GM18873 (cell line): ENCODE results near the gene NUP43.
"Not testable (repeated sequence)": the region's sequence is repeated elsewhere in the genome, so short reads cannot be mapped to it uniquely, and the experiment has no call there.

Experiments
- ATAC-seq: cut with Tn5 transposase; IDR thresholded peaks from one replicate; pipeline ENCODE4 v1.9.1; 2021; ENCODE audit warnings: mild to moderate bottlenecking, moderate library complexity, moderate number of reproducible peaks; ENCODE audit not compliant: unreplicated experiment, low FRiP score

Gene NUP43, protein sequence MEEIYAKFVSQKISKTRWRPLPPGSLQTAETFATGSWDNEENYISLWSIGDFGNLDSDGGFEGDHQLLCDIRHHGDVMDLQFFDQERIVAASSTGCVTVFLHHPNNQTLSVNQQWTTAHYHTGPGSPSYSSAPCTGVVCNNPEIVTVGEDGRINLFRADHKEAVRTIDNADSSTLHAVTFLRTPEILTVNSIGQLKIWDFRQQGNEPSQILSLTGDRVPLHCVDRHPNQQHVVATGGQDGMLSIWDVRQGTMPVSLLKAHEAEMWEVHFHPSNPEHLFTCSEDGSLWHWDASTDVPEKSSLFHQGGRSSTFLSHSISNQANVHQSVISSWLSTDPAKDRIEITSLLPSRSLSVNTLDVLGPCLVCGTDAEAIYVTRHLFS

DNA sequence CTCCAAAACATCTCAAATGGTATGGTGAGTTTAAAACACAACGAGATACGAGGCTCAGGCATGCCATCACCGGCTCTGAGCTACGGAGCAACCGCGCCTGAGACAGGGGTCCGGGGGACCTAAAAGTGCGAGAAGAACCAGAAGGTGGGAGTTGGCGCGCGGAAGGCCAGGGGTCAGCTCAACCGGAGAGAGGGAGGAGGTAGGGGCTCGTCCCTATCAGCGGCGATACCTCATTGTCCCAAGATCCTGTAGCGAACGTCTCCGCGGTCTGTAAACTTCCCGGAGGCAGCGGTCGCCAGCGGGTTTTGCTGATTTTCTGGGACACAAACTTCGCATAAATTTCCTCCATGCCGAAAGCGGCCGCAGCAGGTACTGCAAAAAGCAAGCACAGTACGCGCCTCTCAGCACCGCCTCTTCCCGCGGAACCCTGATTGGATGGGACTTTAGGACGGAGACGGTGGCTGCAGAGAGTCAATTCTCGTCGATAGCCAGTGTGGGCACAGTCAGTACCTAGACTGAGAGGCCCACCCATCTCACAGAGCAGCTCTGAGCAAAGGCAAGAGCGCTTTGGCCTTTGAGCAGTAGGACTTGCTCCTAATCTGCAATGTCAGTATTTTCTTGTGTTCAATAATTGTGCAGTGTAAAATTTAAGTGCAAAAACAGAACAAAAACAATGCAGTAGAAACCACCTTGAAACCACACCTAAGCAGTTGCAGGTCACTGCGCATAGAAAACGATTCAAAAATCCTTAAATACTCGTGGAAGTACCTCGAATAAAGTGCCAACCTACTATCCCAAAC, at the start of gene NUP43:
TSS of gene NUP43 (minus strand) at position 383 of the 800 bp plus-strand sequence. CDS start at position 349, 34 bp downstream.
- peak; percentile 63 for ATAC-seq

DNA sequence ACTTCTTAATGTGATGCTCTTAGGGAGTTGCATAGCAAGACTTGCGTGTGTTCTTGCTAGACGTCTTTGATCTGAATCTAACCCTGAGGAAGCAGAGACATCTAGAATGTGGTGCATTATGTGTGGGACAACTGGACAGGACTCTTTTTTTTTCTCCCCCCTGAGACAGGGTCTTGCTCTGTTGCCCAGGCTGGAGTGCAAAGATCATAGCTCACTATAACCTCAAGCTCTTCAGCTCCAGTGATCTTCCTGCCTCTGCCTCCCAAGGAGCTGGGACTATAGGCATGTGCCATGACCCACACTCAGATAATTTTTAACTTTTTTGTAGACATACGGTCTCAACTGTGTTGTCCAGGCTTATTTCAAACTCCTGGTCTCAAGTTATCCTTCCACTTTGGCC, 37.2 kb upstream of the NUP43 start:
- no peak for ATAC-seq

DNA sequence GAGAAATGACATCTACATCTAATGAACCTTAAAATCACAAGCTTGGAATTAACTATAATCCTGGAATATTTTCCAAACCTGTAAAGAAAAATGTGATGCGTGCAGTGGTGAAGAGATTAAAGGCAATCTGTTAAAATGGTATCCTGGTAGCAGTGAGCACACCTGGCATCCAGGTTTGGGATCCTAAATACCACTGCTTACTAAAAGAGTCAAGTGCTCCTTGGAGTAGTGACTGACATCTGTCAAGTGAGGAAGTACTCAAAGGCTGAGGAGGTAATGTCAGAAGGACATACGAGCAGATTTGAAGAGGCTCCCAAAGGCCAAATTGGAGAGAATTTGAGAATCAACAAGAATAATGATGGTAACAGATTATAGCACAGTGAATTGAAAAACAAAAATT, 36.0 kb upstream of the NUP43 start:
- ATAC-seq = no peak

- no peak for ATAC-seq
Observed at GRCh38 chr6:149781715-149782114, 35.4 kb upstream of the NUP43 start.

DNA sequence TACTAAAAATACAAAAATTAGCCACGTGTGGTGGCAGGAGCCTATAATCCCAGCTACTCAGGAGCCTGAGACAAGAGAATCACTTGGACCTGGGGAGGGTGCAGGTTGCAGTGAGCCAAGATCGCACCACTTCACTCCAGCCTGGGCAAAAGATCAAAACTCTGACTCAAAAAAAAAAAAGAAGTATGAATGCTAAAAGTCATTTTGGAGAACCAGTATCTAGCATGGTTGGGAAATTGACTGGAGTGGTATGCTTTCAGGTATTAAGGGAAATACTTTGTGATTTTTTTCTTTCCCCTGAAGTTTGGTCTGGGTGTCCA, 33.3 kb upstream of the NUP43 start:
- no peak for ATAC-seq

- no peak for ATAC-seq
Observed at GRCh38 chr6:149777624-149778023, 31.3 kb upstream of the NUP43 start.

- no peak for ATAC-seq
Observed at GRCh38 chr6:149771925-149772324, 25.6 kb upstream of the NUP43 start.

- no peak for ATAC-seq
Observed at GRCh38 chr6:149771185-149771584, 24.9 kb upstream of the NUP43 start.

DNA sequence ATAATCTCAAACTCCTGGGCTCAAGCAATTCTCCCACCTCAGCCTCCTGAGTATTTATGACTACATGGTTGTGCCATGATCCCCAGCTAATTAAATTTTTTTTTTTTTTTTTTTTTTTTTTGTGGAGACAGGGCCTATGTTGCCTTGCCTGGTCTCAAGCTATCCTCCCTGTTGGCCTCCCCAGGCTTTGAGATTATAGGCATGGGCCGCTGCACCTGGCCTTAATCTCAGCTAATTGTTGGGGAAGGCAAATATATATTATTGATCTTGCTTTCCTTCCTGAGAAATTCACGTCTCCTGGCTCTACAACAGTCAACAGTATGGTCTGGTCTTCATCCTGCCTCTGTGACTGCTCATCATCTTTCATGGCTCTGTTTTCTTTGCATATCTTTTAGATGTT, 23.3 kb upstream of the NUP43 start:
- ATAC-seq = no peak

DNA sequence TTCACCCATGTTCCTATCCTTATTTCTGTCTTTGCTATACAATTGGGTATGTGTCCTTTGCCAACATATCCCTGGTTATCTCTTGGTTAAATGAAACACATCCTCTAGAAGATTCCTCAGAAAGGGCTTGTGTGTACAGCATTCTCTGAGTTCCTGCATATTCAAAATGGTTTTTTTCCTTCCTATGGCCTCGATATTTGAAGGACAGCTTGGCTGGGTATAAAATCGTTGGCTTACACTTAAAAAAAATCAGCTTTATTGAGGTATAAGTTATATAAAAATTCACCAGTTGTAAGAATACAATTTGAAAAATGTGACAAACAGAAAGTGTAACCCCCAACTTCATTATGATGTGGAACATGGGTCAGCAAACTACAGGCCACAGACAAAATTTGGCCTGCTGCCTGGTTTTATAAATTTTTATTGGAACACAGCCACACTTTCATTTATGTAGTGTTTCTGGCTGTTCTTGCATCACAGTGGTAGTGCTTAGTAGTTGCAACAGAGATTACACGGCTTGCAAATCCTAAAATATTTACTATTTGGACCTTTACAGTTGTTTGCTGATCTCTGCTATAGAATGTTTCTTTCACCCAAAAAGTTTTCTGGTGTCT, 19.9 kb upstream of the NUP43 start:
- no peak for ATAC-seq

- ATAC-seq = no peak
Observed at GRCh38 chr6:149763866-149764265, 17.5 kb upstream of the NUP43 start.

DNA sequence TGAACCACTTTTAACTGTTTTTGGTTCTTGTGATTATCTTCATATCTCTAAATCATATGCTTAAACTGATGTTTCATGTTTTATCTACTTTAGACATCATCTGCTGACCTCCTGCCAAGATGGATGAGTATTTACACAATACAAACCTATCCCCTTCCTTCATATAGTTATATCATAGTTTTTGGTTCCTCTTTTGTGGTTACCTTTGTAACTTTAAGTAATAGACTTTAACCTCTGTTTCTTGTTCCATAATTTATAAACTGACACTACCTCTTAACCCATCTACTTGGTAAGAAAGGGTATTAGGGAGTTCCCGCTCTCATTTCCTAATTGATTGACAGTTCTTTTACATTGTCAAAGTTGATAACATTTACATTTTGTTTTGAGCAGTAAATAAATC, 15.1 kb upstream of the NUP43 start:
- ATAC-seq = peak; percentile 95

- no peak for ATAC-seq
Observed at GRCh38 chr6:149756261-149756636, 9.9 kb upstream of the NUP43 start.

GRCh38 chr6:149755300-149756260, 9.3 kb upstream of the NUP43 start:
- no peak for ATAC-seq

DNA sequence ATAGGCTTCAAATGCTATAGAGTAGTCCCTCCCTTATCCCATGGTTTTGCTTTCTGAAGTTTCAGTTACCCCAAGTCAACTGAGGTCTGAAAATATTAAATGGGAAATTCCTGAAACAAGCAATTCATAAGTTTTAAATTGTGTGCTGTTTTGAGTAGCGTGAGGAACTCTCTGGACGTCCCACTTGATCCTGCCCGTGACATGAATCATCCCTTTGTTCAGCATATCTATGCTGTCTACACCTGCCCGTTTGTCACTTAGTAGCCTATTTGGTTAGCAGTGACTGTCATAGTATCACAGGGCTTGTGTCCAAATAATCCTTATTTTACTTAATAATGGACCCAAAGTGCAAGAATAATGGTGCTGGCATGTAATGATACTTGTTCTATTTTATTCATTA, 8.2 kb upstream of the NUP43 start:
- ATAC-seq = no peak

DNA sequence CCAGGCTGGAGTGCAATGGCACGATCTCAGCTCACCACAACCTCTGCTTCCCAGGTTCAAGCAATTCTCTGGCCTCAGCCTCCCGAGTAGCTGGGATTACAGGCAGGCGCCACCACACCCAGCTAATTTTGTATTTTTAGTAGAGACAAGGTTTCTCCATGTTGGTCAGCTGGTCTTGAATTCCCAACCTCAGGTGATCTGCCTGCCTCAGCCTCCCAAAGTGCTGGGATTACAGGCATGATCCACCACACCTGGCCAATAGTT, 7.0 kb upstream of the NUP43 start:
- ATAC-seq = not testable (repeated sequence)

GRCh38 chr6:149752600-149753373, 6.5 kb upstream of the NUP43 start:
- ATAC-seq = no peak

DNA sequence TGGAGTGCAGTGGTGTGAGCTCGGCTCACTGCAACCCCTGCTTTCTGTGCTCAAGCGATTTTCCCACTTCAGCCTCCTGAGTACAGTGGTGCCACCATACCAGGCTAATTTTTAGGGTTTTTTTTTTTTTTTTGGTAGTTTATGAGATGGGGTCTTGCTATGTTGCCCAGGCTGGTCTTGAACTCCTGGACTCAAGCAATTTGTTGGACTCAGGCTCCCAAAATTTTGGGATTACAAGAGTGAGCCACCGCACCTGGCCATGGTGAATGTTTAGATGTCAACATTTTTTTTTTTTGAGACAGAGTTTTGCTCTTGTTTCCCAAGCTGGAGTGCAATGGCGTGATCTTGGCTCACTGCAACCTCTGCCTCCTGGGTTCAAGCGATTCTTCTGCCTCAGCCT, 5.6 kb upstream of the NUP43 start:
- ATAC-seq = not testable (repeated sequence)

- no peak for ATAC-seq
Observed at GRCh38 chr6:149751239-149751638, 4.9 kb upstream of the NUP43 start.

- ATAC-seq = peak; percentile 21
Observed at GRCh38 chr6:149750136-149750609, 3.8 kb upstream of the NUP43 start.
